Stimulated activated CD4-positive, alpha-beta T cell treated with anti-CD3 and anti-CD28 coated beads, Interleukin-4, amount 100 ng/mL, for 24 hours (primary cell): ENCODE measurements around the gene GSTT4.
A peak's percentile ranks its signal among the peaks of the same experiment; 100 is the strongest.
"Not testable (repeated sequence)": the region's sequence is repeated elsewhere in the genome, so short reads cannot be mapped to it uniquely, and the experiment has no call there.

Experiments
- DNase-seq: peaks from one replicate; pipeline ENCODE4 v3.0.0-alpha.2; 2020

Gene GSTT4

GRCh38 chr22:23986089-23986488, 19.2 kb downstream of the GSTT4 start:
- DNase-seq: not testable (repeated sequence)

- peak; percentile 82 for DNase-seq
These were observed 20.8 kb downstream of the GSTT4 start for GRCh38 chr22:23984430-23984829.

GRCh38 chr22:23980567-23980966, 24.7 kb downstream of the GSTT4 start:
- not testable (repeated sequence) for DNase-seq

GRCh38 chr22:23979557-23980240, 25.6 kb downstream of the GSTT4 start, which contains the start of gene GSTT2:
Gene GSTT2, plus strand, starts transcription at chr22:23980134.
- not testable (repeated sequence) for DNase-seq

GRCh38 chr22:23977304-23977703, 27.9 kb downstream of the GSTT4 start:
- DNase-seq: not testable (repeated sequence)

- DNase-seq: not testable (repeated sequence)
These were observed 30.4 kb downstream of the GSTT4 start for GRCh38 chr22:23974836-23975352.

GRCh38 chr22:23974345-23974744, 30.9 kb downstream of the GSTT4 start, which contains the start of gene DDT:
Gene DDT, minus strand, starts transcription at chr22:23974441. Its CDS starts 27 bp downstream, at chr22:23974414.
- not testable (repeated sequence) for DNase-seq

GRCh38 chr22:23971927-23972326, 33.3 kb downstream of the GSTT4 start:
- not testable (repeated sequence) for DNase-seq

- DNase-seq: no peak
These were observed 34.3 kb downstream of the GSTT4 start for GRCh38 chr22:23970816-23971486.

- no peak for DNase-seq
These were observed 35.0 kb downstream of the GSTT4 start for GRCh38 chr22:23970201-23970641.

- no peak for DNase-seq
These were observed 36.2 kb downstream of the GSTT4 start for GRCh38 chr22:23969071-23969470.

- not testable (repeated sequence) for DNase-seq
These were observed 38.7 kb downstream of the GSTT4 start, which contains the start of gene DDTL for GRCh38 chr22:23966568-23966967. Gene DDTL, plus strand, starts transcription at chr22:23966888. Its CDS starts 27 bp downstream, at chr22:23966915.

GRCh38 chr22:23966094-23966493, 39.2 kb downstream of the GSTT4 start:
- DNase-seq: not testable (repeated sequence)

- not testable (repeated sequence) for DNase-seq
These were observed 44.0 kb downstream of the GSTT4 start, which contains the start of gene GSTT2B for GRCh38 chr22:23961084-23961771. Gene GSTT2B, minus strand, starts transcription at chr22:23961195. Its CDS starts 64 bp downstream, at chr22:23961131.

GRCh38 chr22:23956301-23956900, 48.9 kb downstream of the GSTT4 start:
- peak; percentile 86 for DNase-seq

- not testable (repeated sequence) for DNase-seq
These were observed 49.4 kb downstream of the GSTT4 start for GRCh38 chr22:23955886-23956285.

GRCh38 chr22:23954991-23955305, 50.3 kb downstream of the GSTT4 start:
- DNase-seq: not testable (repeated sequence)

GRCh38 chr22:23954193-23954990, 50.9 kb downstream of the GSTT4 start:
- not testable (repeated sequence) for DNase-seq

GRCh38 chr22:23953485-23953884, 51.8 kb downstream of the GSTT4 start:
- DNase-seq: not testable (repeated sequence)

GRCh38 chr22:23952794-23953405, 52.4 kb downstream of the GSTT4 start:
- DNase-seq: not testable (repeated sequence)

- not testable (repeated sequence) for DNase-seq
These were observed 53.9 kb downstream of the GSTT4 start for GRCh38 chr22:23951383-23951782.
